Measurements from ENCODE around the gene AHCYL2. TPM values are rescaled to one million over a fixed set of nuclear protein-coding genes. Genes with fewer than 3 reads are reported as not detected.

The AHCYL2 gene
- total RNA-seq, 1 donor from 2014 or later: 11.0 TPM

DNA sequence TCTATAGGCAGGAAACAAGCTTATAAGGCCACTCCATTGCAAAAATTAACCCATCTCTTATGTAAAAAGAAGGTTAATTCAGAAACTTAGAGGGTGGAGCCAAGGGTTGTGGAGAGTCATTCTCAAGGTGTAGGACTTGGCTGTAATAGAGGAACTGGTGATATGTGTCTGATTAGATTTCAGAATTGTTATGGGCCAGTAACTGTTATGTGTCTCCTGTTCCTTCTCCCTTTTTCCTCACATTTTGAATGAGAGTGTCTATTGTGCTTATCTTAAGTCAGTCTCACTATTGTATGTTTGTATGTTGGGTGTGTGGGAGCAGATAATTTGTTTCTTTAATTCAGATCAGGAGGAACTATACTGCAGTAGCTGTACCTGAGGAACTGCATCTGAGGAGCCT lies 49.1 kb downstream of the AHCYL2 start:
- H3K36me3 Mint-ChIP-seq (ENCODE audit: low read depth): peaks cover 12% of the 10 kb centered on the region
- no peaks in the 10 kb centered on the region for H3K27me3 Mint-ChIP-seq (ENCODE audit: low read depth)
- TF ChIP-seq, protein P1, sequence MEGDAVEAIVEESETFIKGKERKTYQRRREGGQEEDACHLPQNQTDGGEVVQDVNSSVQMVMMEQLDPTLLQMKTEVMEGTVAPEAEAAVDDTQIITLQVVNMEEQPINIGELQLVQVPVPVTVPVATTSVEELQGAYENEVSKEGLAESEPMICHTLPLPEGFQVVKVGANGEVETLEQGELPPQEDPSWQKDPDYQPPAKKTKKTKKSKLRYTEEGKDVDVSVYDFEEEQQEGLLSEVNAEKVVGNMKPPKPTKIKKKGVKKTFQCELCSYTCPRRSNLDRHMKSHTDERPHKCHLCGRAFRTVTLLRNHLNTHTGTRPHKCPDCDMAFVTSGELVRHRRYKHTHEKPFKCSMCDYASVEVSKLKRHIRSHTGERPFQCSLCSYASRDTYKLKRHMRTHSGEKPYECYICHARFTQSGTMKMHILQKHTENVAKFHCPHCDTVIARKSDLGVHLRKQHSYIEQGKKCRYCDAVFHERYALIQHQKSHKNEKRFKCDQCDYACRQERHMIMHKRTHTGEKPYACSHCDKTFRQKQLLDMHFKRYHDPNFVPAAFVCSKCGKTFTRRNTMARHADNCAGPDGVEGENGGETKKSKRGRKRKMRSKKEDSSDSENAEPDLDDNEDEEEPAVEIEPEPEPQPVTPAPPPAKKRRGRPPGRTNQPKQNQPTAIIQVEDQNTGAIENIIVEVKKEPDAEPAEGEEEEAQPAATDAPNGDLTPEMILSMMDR (IDR thresholded peaks at IDR 0.05): no peak
- no peak overlapping the region for H3K4me3 Mint-ChIP-seq (ENCODE audit: unreplicated experiment)
- no peak for DNase-seq (ENCODE audit: low spot score)
- H3K27ac Mint-ChIP-seq (ENCODE audit: unreplicated experiment): no peak overlapping the region
- peaks cover 9% of the 10 kb centered on the region for H3K4me1 Mint-ChIP-seq (ENCODE audit: low read depth)
- H3K9me3 Mint-ChIP-seq (ENCODE audit: low read depth): peaks cover 14% of the 10 kb centered on the region

DNA sequence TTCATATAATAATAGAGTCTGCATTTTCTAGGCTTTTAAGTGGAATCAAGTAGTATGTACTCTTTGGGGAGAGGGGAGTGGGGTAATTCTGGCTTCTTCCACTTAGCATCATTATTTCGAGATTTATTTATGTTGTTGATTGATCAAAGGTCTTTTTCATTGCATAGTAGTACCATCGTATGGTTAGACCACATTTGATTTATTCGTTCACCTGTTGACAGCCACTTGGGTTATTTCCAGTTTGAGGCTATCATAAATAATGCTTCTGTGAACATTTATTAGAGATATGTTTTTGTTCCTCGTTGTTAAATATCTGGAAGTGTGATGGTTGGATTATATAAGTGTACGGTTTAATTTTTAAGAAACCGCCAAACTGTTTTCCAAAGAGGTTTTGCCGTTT lies 52.8 kb downstream of the AHCYL2 start:
- no peaks in the 10 kb centered on the region for H3K27me3 Mint-ChIP-seq (ENCODE audit: low read depth)
- TF ChIP-seq, protein P1 (IDR thresholded peaks at IDR 0.05): no peak
- H3K4me3 Mint-ChIP-seq (ENCODE audit: unreplicated experiment): no peak overlapping the region
- peaks cover 14% of the 10 kb centered on the region for H3K9me3 Mint-ChIP-seq (ENCODE audit: low read depth)
- no peak overlapping the region for H3K27ac Mint-ChIP-seq (ENCODE audit: unreplicated experiment)
- no peaks in the 10 kb centered on the region for H3K4me1 Mint-ChIP-seq (ENCODE audit: low read depth)
- no peak for DNase-seq (ENCODE audit: low spot score)
- peaks cover 11% of the 10 kb centered on the region for H3K36me3 Mint-ChIP-seq (ENCODE audit: low read depth)

DNA sequence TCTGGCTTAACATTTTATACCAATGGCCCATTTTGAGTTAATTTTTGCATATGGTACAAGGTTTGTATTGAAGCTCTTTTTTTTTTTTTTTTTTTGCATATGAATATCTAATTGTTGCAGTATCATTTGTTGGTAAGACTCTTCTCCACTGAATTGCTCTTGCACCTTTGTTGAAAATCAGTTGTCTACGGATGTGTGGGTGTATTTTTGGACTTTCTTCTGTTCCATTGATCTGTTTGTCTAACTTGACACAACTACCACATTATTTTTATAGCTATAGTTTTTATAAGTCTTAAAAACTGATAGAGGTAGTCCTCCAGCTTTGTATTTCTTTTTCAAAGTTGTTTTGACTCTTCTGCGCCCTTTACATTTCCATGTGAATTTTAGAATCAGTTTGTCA lies 53.9 kb downstream of the AHCYL2 start:
- DNase-seq (ENCODE audit: low spot score): no peak
- Mint-ChIP-seq H3K9me3 (ENCODE audit: low read depth) (peaks cover 10% of the 10 kb centered on the region), H3K27me3 (ENCODE audit: low read depth) (no peaks in the 10 kb centered on the region), H3K4me3 (ENCODE audit: unreplicated experiment) (no peak overlapping the region), H3K36me3 (ENCODE audit: low read depth) (peaks cover 11% of the 10 kb centered on the region), H3K4me1 (ENCODE audit: low read depth) (no peaks in the 10 kb centered on the region), H3K27ac (ENCODE audit: unreplicated experiment) (no peak overlapping the region)
- TF ChIP-seq, protein P1 (IDR thresholded peaks at IDR 0.05): no peak

DNA sequence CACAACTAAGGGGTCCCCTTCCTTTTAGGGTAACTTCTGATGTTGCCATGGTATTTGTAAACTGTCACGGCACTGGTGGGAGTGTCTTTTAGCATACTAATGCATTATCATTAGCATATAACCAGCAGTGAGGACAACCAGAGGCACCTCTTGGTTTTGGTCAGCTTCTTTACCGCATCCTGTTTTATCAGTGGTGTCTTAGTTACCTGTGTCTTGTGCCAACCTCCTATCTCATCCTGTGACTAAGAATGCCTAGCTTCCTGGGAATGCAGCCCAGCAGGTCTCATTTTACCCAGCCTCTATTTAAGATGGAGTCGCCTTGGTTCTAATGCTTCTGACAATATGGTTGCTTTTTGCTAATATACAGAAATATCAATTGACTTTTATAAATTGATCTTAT lies 54.9 kb downstream of the AHCYL2 start:
- Mint-ChIP-seq H3K4me3 (ENCODE audit: unreplicated experiment) (no peak overlapping the region), H3K27me3 (ENCODE audit: low read depth) (no peaks in the 10 kb centered on the region), H3K36me3 (ENCODE audit: low read depth) (peaks cover 1% of the 10 kb centered on the region), H3K9me3 (ENCODE audit: low read depth) (no peaks in the 10 kb centered on the region), H3K27ac (ENCODE audit: unreplicated experiment) (no peak overlapping the region), H3K4me1 (ENCODE audit: low read depth) (no peaks in the 10 kb centered on the region)
- TF ChIP-seq, protein P1 (IDR thresholded peaks at IDR 0.05): no peak
- DNase-seq (ENCODE audit: low spot score): no peak

DNA sequence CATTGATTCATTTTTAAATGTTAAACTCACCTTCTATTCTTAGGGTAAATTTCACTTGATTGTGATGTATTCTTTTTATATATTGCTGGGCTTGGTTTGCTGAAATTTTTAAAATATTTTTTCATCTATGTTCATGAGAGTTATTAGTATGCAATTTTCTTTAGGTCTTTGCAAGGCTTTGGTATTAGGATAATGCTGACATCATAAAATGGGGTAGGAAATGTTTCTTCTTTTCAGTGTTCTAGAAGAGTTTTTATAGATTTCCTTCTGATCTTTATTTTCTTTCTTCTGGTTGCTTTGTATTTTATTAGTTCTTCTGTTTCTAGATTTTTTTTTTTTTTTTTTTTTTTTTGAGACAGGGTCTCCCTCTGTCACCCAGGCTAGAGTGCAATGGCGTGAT lies 56.3 kb downstream of the AHCYL2 start:
- no peaks in the 10 kb centered on the region for H3K27me3 Mint-ChIP-seq (ENCODE audit: low read depth)
- peaks cover 1% of the 10 kb centered on the region for H3K36me3 Mint-ChIP-seq (ENCODE audit: low read depth)
- H3K9me3 Mint-ChIP-seq (ENCODE audit: low read depth): no peaks in the 10 kb centered on the region
- DNase-seq (ENCODE audit: low spot score): no peak
- H3K4me1 Mint-ChIP-seq (ENCODE audit: low read depth): peaks cover 4% of the 10 kb centered on the region
- TF ChIP-seq, protein P1 (IDR thresholded peaks at IDR 0.05): no peak
- no peak overlapping the region for H3K4me3 Mint-ChIP-seq (ENCODE audit: unreplicated experiment)
- H3K27ac Mint-ChIP-seq (ENCODE audit: unreplicated experiment): no peak overlapping the region

Data from chondrocyte (in vitro differentiated cells).